ENCODE data around the gene PSG7.
"Not testable (repeated sequence)": the region's sequence is repeated elsewhere in the genome, so short reads cannot be mapped to it uniquely, and the experiment has no call there.

The PSG7 gene

GRCh38 chr19:42937107-42937506 lies at the start of gene PSG7:
Gene PSG7 (minus strand): TSS chr19:42937207. CDS start chr19:42937076, 131 bp downstream.
- DNase-seq (ENCODE audit: low read depth in 3 of 3): not testable (repeated sequence)

- no peak for DNase-seq (ENCODE audit: low read depth in 3 of 3)
These were observed 48.6 kb upstream of the PSG7 start for GRCh38 chr19:42985588-42985987.

- DNase-seq (ENCODE audit: low read depth in 3 of 3): not testable (repeated sequence)
These were observed 45.1 kb upstream of the PSG7 start for GRCh38 chr19:42982111-42982510.

- DNase-seq (ENCODE audit: low read depth in 3 of 3): not testable (repeated sequence)
These were observed 34.4 kb upstream of the PSG7 start for GRCh38 chr19:42971451-42971850.

GRCh38 chr19:42965176-42965575 lies 28.2 kb upstream of the PSG7 start:
- no peak for DNase-seq (ENCODE audit: low read depth in 3 of 3)

GRCh38 chr19:42961119-42961518 lies 24.1 kb upstream of the PSG7 start:
- no peak for DNase-seq (ENCODE audit: low read depth in 3 of 3)

GRCh38 chr19:42952126-42952525 lies 15.1 kb upstream of the PSG7 start:
- not testable (repeated sequence) for DNase-seq (ENCODE audit: low read depth in 3 of 3)

GRCh38 chr19:42951476-42951875 lies 14.5 kb upstream of the PSG7 start:
- not testable (repeated sequence) for DNase-seq (ENCODE audit: low read depth in 3 of 3)

GRCh38 chr19:42942187-42942789 lies 5.3 kb upstream of the PSG7 start:
- DNase-seq (ENCODE audit: low read depth in 3 of 3): no peak

GRCh38 chr19:42934726-42935125 lies 2.3 kb downstream of the PSG7 start:
- DNase-seq (ENCODE audit: low read depth in 3 of 3): not testable (repeated sequence)

- DNase-seq (ENCODE audit: low read depth in 3 of 3): not testable (repeated sequence)
These were observed 2.8 kb downstream of the PSG7 start for GRCh38 chr19:42934183-42934582.

GRCh38 chr19:42933412-42933811 lies 3.6 kb downstream of the PSG7 start:
- not testable (repeated sequence) for DNase-seq (ENCODE audit: low read depth in 3 of 3)

GRCh38 chr19:42932485-42933101 lies 4.4 kb downstream of the PSG7 start:
- DNase-seq (ENCODE audit: low read depth in 3 of 3): not testable (repeated sequence)

- peak; percentile 8 to 34 (median 13) for DNase-seq (ENCODE audit: low read depth in 3 of 3)
These were observed 6.8 kb downstream of the PSG7 start for GRCh38 chr19:42930214-42930613.

- no peak for DNase-seq (ENCODE audit: low read depth in 3 of 3)
These were observed 8.1 kb downstream of the PSG7 start for GRCh38 chr19:42928896-42929295.

- DNase-seq (ENCODE audit: low read depth in 3 of 3): no peak
These were observed 10.2 kb downstream of the PSG7 start for GRCh38 chr19:42926781-42927180.

- not testable (repeated sequence) for DNase-seq (ENCODE audit: low read depth in 3 of 3)
These were observed 13.9 kb downstream of the PSG7 start for GRCh38 chr19:42923106-42923505.

- DNase-seq (ENCODE audit: low read depth in 3 of 3): not testable (repeated sequence)
These were observed 16.0 kb downstream of the PSG7 start for GRCh38 chr19:42920971-42921370.

- DNase-seq (ENCODE audit: low read depth in 3 of 3): no peak
These were observed 17.3 kb downstream of the PSG7 start for GRCh38 chr19:42919757-42920079.

GRCh38 chr19:42919070-42919756 lies 17.8 kb downstream of the PSG7 start:
- not testable (repeated sequence) for DNase-seq (ENCODE audit: low read depth in 3 of 3)

GRCh38 chr19:42918377-42919069 lies 18.5 kb downstream of the PSG7 start:
- not testable (repeated sequence) for DNase-seq (ENCODE audit: low read depth in 3 of 3)

GRCh38 chr19:42917634-42918033 lies 19.4 kb downstream of the PSG7 start, which contains the start of gene PSG6:
Gene PSG6 (minus strand): TSS chr19:42917894. CDS start chr19:42917792, 102 bp downstream.
- DNase-seq (ENCODE audit: low read depth in 3 of 3): not testable (repeated sequence)
